DND-41 (cell line): Measurements from ENCODE around the gene ARNT2.

Source experiments
- CTCF ChIP-seq: IDR thresholded peaks from 2 replicates; pipeline ENCODE4 v1.5.1; 2012; ENCODE audit warnings: borderline replicate concordance, low read length, moderate library complexity, mild to moderate bottlenecking; ENCODE audit not compliant: poor library complexity, severe bottlenecking; ENCODE audit errors: extremely low read depth
- EZH2 ChIP-seq: IDR thresholded peaks from 3 replicates; pipeline ENCODE4 v1.6.1; 2012; ENCODE audit warnings: borderline replicate concordance, low read depth, mild to moderate bottlenecking, moderate library complexity, low read length, inconsistent platforms; ENCODE audit not compliant: severe bottlenecking

- TF ChIP-seq CTCF (no peak), EZH2 (no peak)
These were observed 146.7 kb downstream of the ARNT2 start for GRCh38 chr15:80550908-80551260.
